Large intestine (tissue), 3 donors: Measurements from ENCODE around the gene ADAR. TPM values are rescaled to one million over a fixed set of nuclear protein-coding genes. Genes with fewer than 3 reads are reported as not detected.
A peak's percentile ranks its signal among the peaks of the same experiment; 100 is the strongest.

Experiments
- DNase-seq, 2 donors: peaks; one replicate each; pipeline versions ENCODE4 v3.0.0 to v3.0.0-alpha.2; 2013
- H3K27ac ChIP-seq: one replicate; pipeline ENCODE4 v1.5.1; 2013; ENCODE audit warnings: low read length
- H3K27me3 ChIP-seq: 2 replicates; pipeline ENCODE4 v1.6.1; 2013; ENCODE audit warnings: low read length; ENCODE audit not compliant: control insufficient read depth, insufficient read depth
- H3K36me3 ChIP-seq: 2 replicates; pipeline ENCODE4 v1.6.1; 2013; ENCODE audit warnings: low read length; ENCODE audit not compliant: control insufficient read depth, insufficient read depth
- H3K4me1 ChIP-seq: one replicate; pipeline ENCODE4 v1.6.1; 2013; ENCODE audit warnings: low read length; ENCODE audit not compliant: control insufficient read depth, insufficient read depth
- H3K4me3 ChIP-seq: one replicate; pipeline ENCODE4 v1.5.1; 2013; ENCODE audit warnings: low read length
- H3K9me3 ChIP-seq: one replicate; pipeline ENCODE4 v1.6.1; 2013; ENCODE audit warnings: mild to moderate bottlenecking, low read depth, low read length, moderate library complexity; ENCODE audit not compliant: control insufficient read depth
- WGBS: methylation state at CpG from one replicate; pipeline ENCODE4 v1.1.5; 2013; ENCODE audit warnings: low lambda C conversion rate; ENCODE audit not compliant: insufficient coverage; 5-methylcytosine and 5-hydroxymethylcytosine counted together
- polyA plus RNA-seq: library from polyadenylated mRNA; unstranded; fragments of 120-200 nt; gene quantifications from one replicate; pipeline ENCODE4 v1.2.1, GENCODE V29; 2013

The ADAR gene
- polyA plus RNA-seq, 1 donor, result 123 TPM

- Histone ChIP-seq H3K27ac (no peak overlapping the region), H3K27me3 (peaks cover 6% of the 10 kb centered on the region), H3K4me3 (no peak overlapping the region), H3K9me3 (no peaks in the 10 kb centered on the region), H3K4me1 (peaks cover 20% of the 10 kb centered on the region), H3K36me3 (peaks cover 56% of the 10 kb centered on the region)
- no peak for DNase-seq
- WGBS, result no CpG with 5 or more reads among the region's 3 CpGs
These were observed 58.7 kb downstream of the ADAR start for GRCh38 chr1:154549202-154549770.

- Histone ChIP-seq H3K27me3 (peaks cover 12% of the 10 kb centered on the region), H3K27ac (no peak overlapping the region), H3K9me3 (no peaks in the 10 kb centered on the region), H3K4me1 (peaks cover 20% of the 10 kb centered on the region), H3K4me3 (no peak overlapping the region), H3K36me3 (peaks cover 45% of the 10 kb centered on the region)
- WGBS, result no CpG with 5 or more reads among the region's 1 CpG
- peak in 1 of 2 donors; percentile 15 for DNase-seq
These were observed 60.0 kb downstream of the ADAR start for GRCh38 chr1:154548028-154548427.

GRCh38 chr1:154547105-154547732, 60.8 kb downstream of the ADAR start:
- H3K36me3 ChIP-seq, result peaks cover 37% of the 10 kb centered on the region
- no peaks in the 10 kb centered on the region for H3K9me3 ChIP-seq
- H3K27me3 ChIP-seq, result peaks cover 12% of the 10 kb centered on the region
- DNase-seq, result no peak
- WGBS, result 100% methylated on average over 1 of the region's 11 CpGs
- H3K27ac ChIP-seq, result peak overlapping the region; percentile 68
- H3K4me1 ChIP-seq, result peaks cover 20% of the 10 kb centered on the region
- no peak overlapping the region for H3K4me3 ChIP-seq

- Histone ChIP-seq H3K4me1 (peaks cover 20% of the 10 kb centered on the region), H3K36me3 (peaks cover 29% of the 10 kb centered on the region), H3K4me3 (no peak overlapping the region), H3K9me3 (no peaks in the 10 kb centered on the region), H3K27me3 (peaks cover 19% of the 10 kb centered on the region), H3K27ac (peak overlapping the region; percentile 68)
- DNase-seq, result peak; percentile 86 to 90
- no CpG with 5 or more reads among the region's 13 CpGs for WGBS
These were observed 61.5 kb downstream of the ADAR start for GRCh38 chr1:154546264-154547063.

- Histone ChIP-seq H3K27me3 (peaks cover 28% of the 10 kb centered on the region), H3K4me3 (no peak overlapping the region), H3K27ac (no peak overlapping the region), H3K9me3 (no peaks in the 10 kb centered on the region), H3K4me1 (no peaks in the 10 kb centered on the region), H3K36me3 (no peaks in the 10 kb centered on the region)
- no peak for DNase-seq
- no CpG with 5 or more reads among the region's 6 CpGs for WGBS
These were observed 66.8 kb downstream of the ADAR start for GRCh38 chr1:154541231-154541630.

GRCh38 chr1:154539486-154540483, 68.2 kb downstream of the ADAR start:
- DNase-seq, result no peak
- H3K27me3 ChIP-seq, result peaks cover 26% of the 10 kb centered on the region
- no CpG with 5 or more reads among the region's 9 CpGs for WGBS
- H3K27ac ChIP-seq, result no peak overlapping the region
- H3K4me3 ChIP-seq, result no peak overlapping the region
- no peaks in the 10 kb centered on the region for H3K4me1 ChIP-seq
- no peaks in the 10 kb centered on the region for H3K36me3 ChIP-seq
- no peaks in the 10 kb centered on the region for H3K9me3 ChIP-seq

- H3K9me3 ChIP-seq, result no peaks in the 10 kb centered on the region
- 100% methylated on average over 2 of the region's 7 CpGs for WGBS
These were observed 71.4 kb downstream of the ADAR start for GRCh38 chr1:154536570-154536969.

GRCh38 chr1:154533952-154534844, 73.8 kb downstream of the ADAR start:
- WGBS, result 65% methylated on average over 4 of the region's 11 CpGs
- H3K9me3 ChIP-seq, result no peaks in the 10 kb centered on the region

More at GRCh38 chr1:154536570-154536969, 71.4 kb downstream of the ADAR start:
- DNase-seq, result no peak
- Histone ChIP-seq H3K27me3 (peaks cover 11% of the 10 kb centered on the region), H3K27ac (no peak overlapping the region), H3K4me3 (no peak overlapping the region), H3K36me3 (no peaks in the 10 kb centered on the region), H3K4me1 (no peaks in the 10 kb centered on the region)

More at GRCh38 chr1:154533952-154534844, 73.8 kb downstream of the ADAR start:
- Histone ChIP-seq H3K27me3 (peaks cover 3% of the 10 kb centered on the region), H3K27ac (no peak overlapping the region), H3K36me3 (no peaks in the 10 kb centered on the region), H3K4me1 (no peaks in the 10 kb centered on the region), H3K4me3 (no peak overlapping the region)
- DNase-seq, result peak; percentile 30 to 33
